ENCODE measurements around the gene DEUP1.

- TF ChIP-seq CTCF (IDR thresholded peaks at IDR 0.05) (no peak), POLR2A (IDR thresholded peaks at IDR 0.05) (no peak)
Measured at GRCh38 chr11:93329936-93330445, 551 bp upstream of the DEUP1 start.
